GM23248 (cell line): ENCODE data around the gene PVALB. TPM values are rescaled to one million over a fixed set of nuclear protein-coding genes. Genes with fewer than 3 reads are reported as not detected.
A peak's percentile ranks its signal among the peaks of the same experiment; 100 is the strongest.

Source experiments
- DNase-seq: peaks from one replicate; pipeline ENCODE4 v3.0.0-alpha.2; 2015
- H2AFZ ChIP-seq: fragments of 200-600 bp; sonication (generic); 2 replicates; pipeline ENCODE4 v1.6.1; 2016; ENCODE audit warnings: antibody characterized with exemption
- H3F3A ChIP-seq: fragments of 200-600 bp; sonication (generic); 2 replicates; pipeline ENCODE4 v1.6.1; 2016; ENCODE audit warnings: mild to moderate bottlenecking, antibody characterized with exemption, mixed run types; ENCODE audit not compliant: insufficient read depth
- H3K27ac ChIP-seq: fragments of 200-600 bp; sonication (generic); 2 replicates; pipeline ENCODE4 v1.5.1; 2016; ENCODE audit warnings: mild to moderate bottlenecking
- H3K27me3 ChIP-seq: fragments of 200-600 bp; sonication (generic); replicated peaks from 2 replicates; pipeline ENCODE4 v1.6.1; 2016; ENCODE audit warnings: mild to moderate bottlenecking; ENCODE audit not compliant: insufficient read depth
- H3K36me3 ChIP-seq: fragments of 200-600 bp; sonication (generic); 2 replicates; pipeline ENCODE4 v1.6.1; 2016; ENCODE audit warnings: low read depth, mild to moderate bottlenecking
- H3K4me1 ChIP-seq: fragments of 200-600 bp; sonication (generic); 2 replicates; pipeline ENCODE4 v1.6.1; 2016; ENCODE audit warnings: mild to moderate bottlenecking; ENCODE audit not compliant: insufficient read depth
- H3K4me2 ChIP-seq: fragments of 200-600 bp; sonication (generic); one replicate; pipeline ENCODE4 v1.6.1; 2016; ENCODE audit warnings: mild to moderate bottlenecking; ENCODE audit not compliant: unreplicated experiment
- H3K4me3 ChIP-seq: fragments of 200-600 bp; sonication (generic); 2 replicates; pipeline ENCODE4 v1.5.1; 2016; ENCODE audit warnings: mild to moderate bottlenecking
- H3K79me2 ChIP-seq: fragments of 200-600 bp; sonication (generic); 2 replicates; pipeline ENCODE4 v1.6.1; 2016; ENCODE audit warnings: mild to moderate bottlenecking; ENCODE audit not compliant: insufficient read depth
- H3K9ac ChIP-seq: fragments of 200-600 bp; sonication (generic); 2 replicates; pipeline ENCODE4 v1.6.1; 2016; ENCODE audit warnings: mild to moderate bottlenecking
- H3K9me2 ChIP-seq: fragments of 200-600 bp; sonication (generic); 2 replicates; pipeline ENCODE4 v1.6.1; 2016; ENCODE audit warnings: mixed run types, mild to moderate bottlenecking, moderate library complexity; ENCODE audit not compliant: insufficient read depth
- H3K9me3 ChIP-seq: fragments of 200-600 bp; sonication (generic); one replicate; pipeline ENCODE4 v1.6.1; 2017; ENCODE audit warnings: low read depth
- H4K20me1 ChIP-seq: fragments of 200-600 bp; sonication (generic); 2 replicates; pipeline ENCODE4 v1.6.0; 2016; ENCODE audit not compliant: insufficient read depth
- EZH2 ChIP-seq: fragments of 200-600 bp; sonication (generic); IDR thresholded peaks from 2 replicates; pipeline ENCODE4 v1.6.1; 2018; ENCODE audit warnings: antibody characterized with exemption, mild to moderate bottlenecking; ENCODE audit not compliant: insufficient read depth, poor library complexity, severe bottlenecking
- EZH2phosphoT487 ChIP-seq: fragments of 200-600 bp; sonication (generic); IDR thresholded peaks from 2 replicates; pipeline ENCODE4 v1.6.1; 2018; ENCODE audit warnings: antibody characterized with exemption, moderate library complexity, mild to moderate bottlenecking, low read depth; ENCODE audit not compliant: insufficient read depth
- WGBS, 2 experiments: methylation state at CpG; one replicate each; pipeline ENCODE4 v1.1.6; 2015 to 2017; ENCODE audit warnings: low lambda C conversion rate in 2 of 2, low coverage in 1 of 2; ENCODE audit errors: missing lambda C conversion rate in 2 of 2; 5-methylcytosine and 5-hydroxymethylcytosine counted together
- in situ Hi-C: fragments of 300-500 bp; cut with MboI; formaldehyde crosslinking; loops from 2 replicates; pipeline ENCODE4 v1.15.0; 2020
- polyA plus RNA-seq: library from polyadenylated mRNA; unstranded; fragments of >200 nt; fragmentation: Nextera tagmentation; extraction: Ambion mirVana; gene quantifications from 2 replicates; pipeline ENCODE4 v1.2.1, GENCODE V29; 2016
- total RNA-seq: library from RNA; depleted of rRNA; stranded (reverse); fragments of >200 nt; shearing (Covaris generic); gene quantifications from 2 replicates; pipeline ENCODE4 v1.2.3, GENCODE V29; 2014

The PVALB gene
- total and polyA plus RNA-seq, 2 experiments from 2014 or later, result not detected

DNA sequence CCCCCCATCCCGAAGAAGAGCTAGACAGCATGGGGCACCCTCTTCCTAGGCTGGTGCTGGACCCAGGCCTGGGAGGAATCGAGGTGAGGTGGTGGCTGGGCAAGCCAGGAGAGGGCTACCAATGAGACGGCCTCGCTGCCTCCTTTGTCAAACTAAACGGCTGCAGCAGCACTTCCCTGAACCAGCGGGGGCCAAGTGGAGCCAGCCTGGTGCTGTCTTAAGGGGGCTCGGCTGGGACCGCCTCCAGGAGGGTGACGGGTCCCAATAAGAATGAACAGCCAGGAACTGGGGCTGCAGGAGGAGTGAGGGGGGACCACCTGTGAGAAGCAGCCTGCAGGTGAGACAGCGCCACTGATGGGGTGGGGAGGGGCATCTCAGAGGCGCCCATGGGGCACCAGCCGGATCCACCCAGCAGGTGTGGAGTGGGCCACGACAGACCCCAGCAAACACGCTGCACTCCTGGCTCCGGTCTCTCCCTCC is 58.0 kb downstream of the PVALB start:
- H2AFZ ChIP-seq, result no peak overlapping the region
- no peak for DNase-seq
- no peaks in the 10 kb centered on the region for H3K9me3 ChIP-seq
- H3F3A ChIP-seq, result no peaks in the 10 kb centered on the region
- H3K9ac ChIP-seq, result no peak overlapping the region
- H3K4me3 ChIP-seq, result no peak overlapping the region
- H3K9me2 ChIP-seq, result no peaks in the 10 kb centered on the region
- H3K4me2 ChIP-seq, result no peak overlapping the region
- WGBS, 2 experiments, result 70 to 80% methylated on average over 15 of the region's 15 CpGs
- TF ChIP-seq EZH2, result no peak
- no peak for TF ChIP-seq EZH2phosphoT487
- no peaks in the 10 kb centered on the region for H3K79me2 ChIP-seq
- no peaks in the 10 kb centered on the region for H4K20me1 ChIP-seq
- no peak overlapping the region for H3K27ac ChIP-seq
- H3K36me3 ChIP-seq, result no peaks in the 10 kb centered on the region
- H3K4me1 ChIP-seq, result no peaks in the 10 kb centered on the region
- 0 out of 2 replicates have a peak, but pooled peaks cover 6% of the 10 kb centered on the region for H3K27me3 ChIP-seq
- in situ Hi-C loops, result loop anchor here (10.0 kb wide), 1 partner anchor 204 kb away; no protein-coding TSS in a partner anchor

GRCh38 chr22:36757668-36758211 is 59.1 kb downstream of the PVALB start:
- H3K9me2 ChIP-seq, result no peaks in the 10 kb centered on the region
- no peaks in the 10 kb centered on the region for H3K4me1 ChIP-seq
- no peak overlapping the region for H3K4me2 ChIP-seq
- no peaks in the 10 kb centered on the region for H3K79me2 ChIP-seq
- H3K9me3 ChIP-seq, result no peaks in the 10 kb centered on the region
- H3K9ac ChIP-seq, result no peak overlapping the region
- peaks cover 17% of the 10 kb centered on the region for H3K27me3 ChIP-seq
- DNase-seq, result peak; percentile 75
- H3K4me3 ChIP-seq, result no peak overlapping the region
- H2AFZ ChIP-seq, result no peak overlapping the region
- no peaks in the 10 kb centered on the region for H3F3A ChIP-seq
- no peak for TF ChIP-seq EZH2phosphoT487
- no peak for TF ChIP-seq EZH2
- in situ Hi-C loops, result loop anchor here (10.0 kb wide), 1 partner anchor 203 kb away; no protein-coding TSS in a partner anchor
- H3K36me3 ChIP-seq, result no peaks in the 10 kb centered on the region
- no peak overlapping the region for H3K27ac ChIP-seq
- H4K20me1 ChIP-seq, result no peaks in the 10 kb centered on the region
- 51 to 54% methylated on average over 17 to 19 of the region's 19 CpGs for WGBS, 2 experiments

DNA sequence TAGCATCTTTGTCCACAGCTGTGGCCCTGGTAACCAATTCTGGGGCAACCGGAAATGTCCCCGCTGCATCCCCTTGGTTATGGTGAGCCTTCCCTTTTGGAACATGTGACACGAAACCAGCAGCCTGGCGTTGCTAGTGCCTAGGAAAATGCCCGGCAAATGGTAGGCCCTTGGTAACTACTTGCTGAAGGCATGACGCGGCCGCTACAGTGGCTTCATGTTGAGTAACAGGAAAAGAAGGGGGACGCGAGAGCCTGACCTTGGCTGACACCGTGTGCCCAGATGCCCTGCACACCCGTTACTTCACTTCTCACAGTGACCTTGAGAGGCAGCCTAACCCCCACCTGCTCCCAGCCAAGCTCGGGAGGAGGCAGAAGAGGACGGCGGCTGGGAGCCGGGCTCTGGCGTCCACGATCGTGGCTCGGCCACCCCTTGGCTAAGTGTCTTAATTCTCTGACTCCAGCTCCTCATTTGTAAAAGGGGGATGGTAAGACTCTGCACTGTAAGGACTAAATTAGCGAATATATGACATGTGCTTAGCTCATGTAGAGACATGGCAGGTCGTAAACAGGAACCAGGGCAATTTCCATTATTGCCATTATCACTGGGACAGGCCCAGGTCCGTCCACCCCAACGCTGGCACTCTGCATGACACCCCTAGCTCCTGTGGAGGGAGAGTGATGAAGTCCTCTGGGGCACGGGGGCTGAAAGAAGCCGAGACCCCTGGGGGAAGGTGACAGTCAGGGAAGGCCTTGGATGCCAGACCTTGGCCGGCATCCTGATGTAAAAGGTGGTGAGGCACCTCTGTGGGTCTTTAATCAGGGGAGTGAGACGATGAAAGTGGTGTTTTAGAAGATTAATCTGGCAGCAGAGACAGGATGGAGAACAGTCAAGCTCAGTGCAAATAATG is 59.8 kb downstream of the PVALB start:
- Histone ChIP-seq H3K4me3 (no peak overlapping the region), H3K27ac (no peak overlapping the region), H3K27me3 (peaks cover 23% of the 10 kb centered on the region), H3K9me3 (no peaks in the 10 kb centered on the region), H3K4me1 (no peaks in the 10 kb centered on the region), H3K9ac (no peak overlapping the region), H3K4me2 (no peak overlapping the region), H3K9me2 (no peaks in the 10 kb centered on the region), H3K79me2 (no peaks in the 10 kb centered on the region), H2AFZ (no peak overlapping the region), H3F3A (no peaks in the 10 kb centered on the region), H3K36me3 (no peaks in the 10 kb centered on the region), H4K20me1 (no peaks in the 10 kb centered on the region)
- 50 to 51% methylated on average over 28 of the region's 28 CpGs for WGBS, 2 experiments
- no peak for TF ChIP-seq EZH2
- TF ChIP-seq EZH2phosphoT487, result no peak
- DNase-seq, result no peak
- in situ Hi-C loops, result loop anchor here (10.0 kb wide), 1 partner anchor 202 kb away; no protein-coding TSS in a partner anchor

DNA sequence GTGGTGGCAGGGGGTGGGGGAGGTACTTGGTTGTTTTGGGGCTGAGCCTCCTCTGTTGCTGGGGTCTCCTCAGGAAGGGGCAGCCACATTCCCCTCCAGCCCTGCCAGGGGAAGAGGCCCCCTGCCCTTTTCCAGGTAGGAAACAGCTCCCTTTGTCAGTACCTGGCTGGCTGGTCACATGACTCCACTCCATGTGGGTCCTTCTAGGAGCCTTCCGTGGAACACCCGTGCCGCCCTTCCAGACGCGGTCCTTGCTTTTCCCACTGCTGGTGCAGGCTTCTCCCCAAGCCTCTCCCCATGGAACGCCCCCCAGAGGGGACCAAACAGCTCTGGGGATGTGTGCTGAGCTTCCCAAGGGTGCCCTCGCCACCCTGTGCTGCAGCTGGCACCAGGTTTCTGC is 60.8 kb downstream of the PVALB start:
- Histone ChIP-seq H3K9ac (no peak overlapping the region), H3K27me3 (peaks cover 26% of the 10 kb centered on the region), H3K4me3 (no peak overlapping the region), H2AFZ (no peak overlapping the region), H3K9me3 (no peaks in the 10 kb centered on the region), H3K4me2 (no peak overlapping the region), H3K36me3 (no peaks in the 10 kb centered on the region), H3F3A (no peaks in the 10 kb centered on the region), H3K27ac (no peak overlapping the region), H3K9me2 (no peaks in the 10 kb centered on the region), H3K79me2 (no peaks in the 10 kb centered on the region), H4K20me1 (no peaks in the 10 kb centered on the region), H3K4me1 (no peaks in the 10 kb centered on the region)
- in situ Hi-C loops, result loop anchor here (10.0 kb wide), 1 partner anchor 201 kb away; no protein-coding TSS in a partner anchor
- 43 to 46% methylated on average over 6 to 7 of the region's 7 CpGs for WGBS, 2 experiments
- TF ChIP-seq EZH2 (no peak), EZH2phosphoT487 (no peak)
- no peak for DNase-seq
